ENCODE measurements around the gene AK1.

DNA sequence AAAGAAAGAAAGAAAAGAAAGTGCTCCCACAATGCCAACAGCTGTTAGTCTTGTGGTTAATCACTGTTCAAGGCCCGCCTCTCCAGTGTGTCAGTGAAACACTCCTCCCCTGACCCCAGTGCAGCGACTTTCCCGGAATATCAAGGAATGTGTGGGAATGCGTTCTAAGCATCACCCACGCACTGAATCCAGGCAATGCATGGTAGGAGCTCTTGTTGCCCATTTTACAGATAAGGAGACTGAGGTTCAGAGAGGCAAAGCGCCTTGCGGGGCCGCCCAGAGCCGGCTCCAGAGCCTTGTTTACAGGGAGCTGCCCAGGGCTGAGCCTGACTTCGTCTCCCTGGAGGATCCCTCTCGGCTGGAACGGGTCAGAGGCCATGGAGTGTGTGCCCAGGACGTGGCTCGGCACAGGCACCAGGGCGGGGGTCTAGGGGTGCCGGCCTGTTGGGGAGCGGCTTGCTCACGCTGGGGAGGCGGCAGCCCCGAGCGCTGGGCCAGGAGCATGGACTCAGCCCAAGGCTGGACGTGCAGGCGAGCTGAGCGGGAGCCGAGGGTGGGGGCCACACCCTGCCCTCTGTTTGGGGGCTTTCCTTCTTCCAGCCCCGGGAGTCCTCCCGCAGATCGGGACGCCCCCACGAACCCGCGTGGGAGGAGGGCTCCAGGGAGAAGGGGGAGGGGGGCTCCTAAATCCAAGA, 21.1 kb upstream of the AK1 start:
- TF ChIP-seq EP300 (IDR thresholded peaks at IDR 0.05) (no peak), CTCF (IDR thresholded peaks at IDR 0.05) (no peak)

Data from esophagus muscularis mucosa (tissue), 3 donors.